ENCODE results near the gene EIF1.

EIF1 gene

GRCh38 chr17:41738801-41739112 is 50.1 kb downstream of the EIF1 start:
- DNase-seq (ENCODE audit: low read depth) = no peak
- no peak for TF ChIP-seq CTCF (IDR thresholded peaks at IDR 0.05; ENCODE audit: insufficient read depth, low read depth, low read length, missing control alignments)
- no peak overlapping the region for H3K4me3 ChIP-seq (ENCODE audit: low read depth, low read length)

GRCh38 chr17:41739661-41740352 is 51.1 kb downstream of the EIF1 start:
- no peak for TF ChIP-seq CTCF (IDR thresholded peaks at IDR 0.05; ENCODE audit: insufficient read depth, low read depth, low read length, missing control alignments)
- H3K4me3 ChIP-seq (ENCODE audit: low read depth, low read length) = no peak overlapping the region
- DNase-seq (ENCODE audit: low read depth) = no peak

- H3K4me3 ChIP-seq (ENCODE audit: low read depth, low read length) = no peak overlapping the region
- TF ChIP-seq CTCF (IDR thresholded peaks at IDR 0.05; ENCODE audit: insufficient read depth, low read depth, low read length, missing control alignments) = no peak
- DNase-seq (ENCODE audit: low read depth) = no peak
Measured at GRCh38 chr17:41740506-41740905, 51.8 kb downstream of the EIF1 start.

- TF ChIP-seq CTCF (IDR thresholded peaks at IDR 0.05; ENCODE audit: insufficient read depth, low read depth, low read length, missing control alignments) = no peak
- no peak overlapping the region for H3K4me3 ChIP-seq (ENCODE audit: low read depth, low read length)
Measured at GRCh38 chr17:41741709-41742108, 53.0 kb downstream of the EIF1 start.

More at GRCh38 chr17:41741709-41742108, 53.0 kb downstream of the EIF1 start:
- DNase-seq (ENCODE audit: low read depth) = no peak
